Measurements from ENCODE around the gene CCDC51. TPM values are rescaled to one million over a fixed set of nuclear protein-coding genes. Genes with fewer than 3 reads are reported as not detected.

The CCDC51 gene
- polyA plus RNA-seq, 1 experiment = 14.3 TPM

DNA sequence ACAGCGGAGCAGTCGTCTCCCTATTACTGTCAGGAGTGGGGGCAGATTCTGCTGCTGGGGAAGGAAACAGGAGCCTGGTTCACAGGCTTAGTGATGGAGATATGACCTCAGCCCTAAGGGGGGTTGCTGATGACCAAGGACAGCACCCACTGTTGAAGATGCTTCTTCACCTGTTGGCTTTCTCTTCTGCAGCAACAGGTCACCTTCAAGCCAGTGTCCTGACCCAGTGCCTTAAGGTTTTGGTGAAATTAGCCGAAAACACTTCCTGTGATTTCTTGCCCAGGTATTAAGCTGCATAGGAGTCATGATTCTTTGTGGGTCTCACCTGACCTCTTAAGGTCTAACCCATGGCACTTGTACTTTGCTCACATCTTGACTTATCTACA is 20.6 kb upstream of the CCDC51 start:
- TF ChIP-seq CTCF (IDR thresholded peaks at IDR 0.05; ENCODE audit: insufficient read depth, low read depth, low read length) = no peak
- ChIA-PET CTCF (interaction anchor here (1.0 kb wide), 1 partner anchor 24 kb away, joined by 3 read pairs; no protein-coding TSS in a partner anchor), POLR2A (no interaction called here)
- Histone ChIP-seq H3K36me3 (ENCODE audit: control insufficient read depth, insufficient read depth, low read length) (peaks cover 20% of the 10 kb centered on the region), H3K4me3 (ENCODE audit: low read depth, low read length) (no peak overlapping the region), H3K27me3 (ENCODE audit: control insufficient read depth, insufficient read depth, low read length) (no peaks in the 10 kb centered on the region)
- no peak for DNase-seq (ENCODE audit: low read depth)

GRCh38 chr3:48459773-48460516 is 20.0 kb upstream of the CCDC51 start:
- Histone ChIP-seq H3K27me3 (ENCODE audit: control insufficient read depth, insufficient read depth, low read length) (no peaks in the 10 kb centered on the region), H3K4me3 (ENCODE audit: low read depth, low read length) (no peak overlapping the region), H3K36me3 (ENCODE audit: control insufficient read depth, insufficient read depth, low read length) (peaks cover 21% of the 10 kb centered on the region)
- CTCF ChIA-PET = interaction anchor here (1.0 kb wide), 1 partner anchor 24 kb away, joined by 3 read pairs; no protein-coding TSS in a partner anchor
- POLR2A ChIA-PET = no interaction called here
- no peak for TF ChIP-seq CTCF (IDR thresholded peaks at IDR 0.05; ENCODE audit: insufficient read depth, low read depth, low read length)
- DNase-seq (ENCODE audit: low read depth) = no peak

- CTCF ChIA-PET = no interaction called here
Observed at GRCh38 chr3:48459331-48459730, 19.4 kb upstream of the CCDC51 start.

DNA sequence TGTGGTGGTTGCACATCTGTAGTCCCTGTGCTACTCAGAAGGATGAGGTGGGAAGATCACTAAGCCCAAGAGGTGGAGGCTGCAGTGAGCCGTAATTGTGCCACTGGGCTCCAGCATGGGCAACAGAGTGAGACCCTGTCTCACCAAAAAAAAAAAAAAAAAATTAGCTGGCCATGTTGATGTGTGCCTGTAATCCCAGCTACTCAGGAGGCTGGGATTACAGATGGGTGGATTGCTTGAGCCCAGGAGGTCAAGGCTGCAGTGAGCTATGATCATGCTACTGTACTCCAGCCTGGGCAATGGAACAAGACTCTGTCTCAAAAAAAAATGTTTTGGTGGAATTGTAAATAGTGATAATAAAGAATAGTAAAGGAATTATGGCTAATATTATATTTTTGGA is 16.5 kb upstream of the CCDC51 start:
- no peak for TF ChIP-seq CTCF (IDR thresholded peaks at IDR 0.05; ENCODE audit: insufficient read depth, low read depth, low read length)
- H3K36me3 ChIP-seq (ENCODE audit: control insufficient read depth, insufficient read depth, low read length) = peaks cover 20% of the 10 kb centered on the region
- no peaks in the 10 kb centered on the region for H3K27me3 ChIP-seq (ENCODE audit: control insufficient read depth, insufficient read depth, low read length)
- ChIA-PET POLR2A (no interaction called here), CTCF (interaction anchor here (0.6 to 0.7 kb wide), 3 partner anchors 21 to 201 kb away, joined by 3 read pairs; no protein-coding TSS in a partner anchor)
- no peak for DNase-seq (ENCODE audit: low read depth)
- H3K4me3 ChIP-seq (ENCODE audit: low read depth, low read length) = no peak overlapping the region

More at GRCh38 chr3:48459331-48459730, 19.4 kb upstream of the CCDC51 start:
- no peak overlapping the region for H3K4me3 ChIP-seq (ENCODE audit: low read depth, low read length)
- H3K27me3 ChIP-seq (ENCODE audit: control insufficient read depth, insufficient read depth, low read length) = no peaks in the 10 kb centered on the region
- POLR2A ChIA-PET = no interaction called here
- no peak for TF ChIP-seq CTCF (IDR thresholded peaks at IDR 0.05; ENCODE audit: insufficient read depth, low read depth, low read length)
- no peak for DNase-seq (ENCODE audit: low read depth)
- H3K36me3 ChIP-seq (ENCODE audit: control insufficient read depth, insufficient read depth, low read length) = peaks cover 19% of the 10 kb centered on the region

- peaks cover 6% of the 10 kb centered on the region for H3K36me3 ChIP-seq (ENCODE audit: control insufficient read depth, insufficient read depth, low read length)
Observed at GRCh38 chr3:48451270-48451669, 11.4 kb upstream of the CCDC51 start.

More at GRCh38 chr3:48451270-48451669, 11.4 kb upstream of the CCDC51 start:
- no peak for TF ChIP-seq CTCF (IDR thresholded peaks at IDR 0.05; ENCODE audit: insufficient read depth, low read depth, low read length)
- ChIA-PET POLR2A (no interaction called here), CTCF (interaction anchor here (0.5 to 1.6 kb wide), 5 partner anchors 12 to 302 kb away, joined by 3 to 5 read pairs (median 3); partner anchors contain the start of genes CCDC51 and TMA7)
- no peaks in the 10 kb centered on the region for H3K27me3 ChIP-seq (ENCODE audit: control insufficient read depth, insufficient read depth, low read length)
- no peak overlapping the region for H3K4me3 ChIP-seq (ENCODE audit: low read depth, low read length)
- no peak for DNase-seq (ENCODE audit: low read depth)

All from BJ (cell line).